PC-3 (cell line): Measurements from ENCODE around the gene LPIN1. TPM values are rescaled to one million over a fixed set of nuclear protein-coding genes. Genes with fewer than 3 reads are reported as not detected.
"Not testable (repeated sequence)": the region's sequence is repeated elsewhere in the genome, so short reads cannot be mapped to it uniquely, and the experiment has no call there.

Source experiments
- ATAC-seq: fragments of 200-7000 bp; cut with Tn5 transposase; 2 replicates; pipeline ENCODE4 v1.9.1; 2020; ENCODE audit warnings: mild to moderate bottlenecking, moderate library complexity
- BruUV-seq: library from RNA; stranded (reverse); fragments of 400-500 nt; replicated peaks from 2 replicates; lab custom pipeline; 2021; lab: Mats Ljungman, UMichigan
- CTCF ChIA-PET: fragments of 300-600 bp; sonication (Branson Sonifier 250); formaldehyde crosslinking; loops from one replicate; lab custom pipeline; 2022; ENCODE audit warnings: antibody characterized with exemption; lab: Charles Lee
- POLR2A ChIA-PET: fragments of 300-600 bp; sonication (Branson Sonifier 250); formaldehyde crosslinking; loops from one replicate; lab custom pipeline; 2022; ENCODE audit warnings: antibody characterized with exemption; ENCODE audit not compliant: unreplicated experiment; lab: Charles Lee
- DNase-seq: peaks from one replicate; pipeline ENCODE4 v3.0.0-alpha.2; 2015
- H2AFZ ChIP-seq: fragments of 300-600 bp; sonication (generic); 2 replicates; pipeline ENCODE4 v1.6.0; 2016; ENCODE audit warnings: antibody characterized with exemption, low read length
- H3F3A ChIP-seq: fragments of 300-600 bp; sonication (generic); one replicate; pipeline ENCODE4 v1.6.0; 2017; ENCODE audit warnings: antibody characterized with exemption, low read length, control low read depth, mild to moderate bottlenecking; ENCODE audit not compliant: unreplicated experiment
- H3K27ac ChIP-seq: fragments of 300-600 bp; sonication (generic); 2 replicates; pipeline ENCODE4 v1.5.1; 2016; ENCODE audit warnings: mild to moderate bottlenecking, low read length
- H3K27me3 ChIP-seq: fragments of 300-600 bp; sonication (generic); 2 replicates; pipeline ENCODE4 v1.6.1; 2016; ENCODE audit warnings: low read length, mixed read lengths
- H3K36me3 ChIP-seq: fragments of 300-600 bp; sonication (generic); 2 replicates; pipeline ENCODE4 v1.6.1; 2016; ENCODE audit warnings: low read depth, mixed run types, low read length, mixed read lengths
- H3K4me1 ChIP-seq: fragments of 300-600 bp; sonication (generic); 2 replicates; pipeline ENCODE4 v1.5.1; 2016; ENCODE audit warnings: low read length; ENCODE audit not compliant: insufficient read depth
- H3K4me2 ChIP-seq: fragments of 300-600 bp; sonication (generic); 2 replicates; pipeline ENCODE4 v1.6.0; 2016; ENCODE audit warnings: low read length
- H3K4me3 ChIP-seq: fragments of 300-600 bp; sonication (generic); 2 replicates; pipeline ENCODE4 v1.5.1; 2016; ENCODE audit warnings: mild to moderate bottlenecking, low read length, mixed read lengths
- H3K79me2 ChIP-seq: fragments of 300-600 bp; sonication (generic); 2 replicates; pipeline ENCODE4 v1.6.1; 2017; ENCODE audit warnings: low read length, mixed read lengths
- H3K9ac ChIP-seq: fragments of 300-600 bp; sonication (generic); 2 replicates; pipeline ENCODE4 v1.6.0; 2016; ENCODE audit warnings: mild to moderate bottlenecking, low read length
- H3K9me2 ChIP-seq: fragments of 300-600 bp; sonication (generic); replicated peaks from 2 replicates; pipeline ENCODE4 v1.6.1; 2016; ENCODE audit warnings: mixed run types, low read length, mixed read lengths
- H3K9me3 ChIP-seq: fragments of 300-600 bp; sonication (generic); 2 replicates; pipeline ENCODE4 v1.6.1; 2016; ENCODE audit warnings: low read length, mixed read lengths
- H4K20me1 ChIP-seq: fragments of 300-600 bp; sonication (generic); 2 replicates; pipeline ENCODE4 v1.6.1; 2016; ENCODE audit warnings: low read length, mixed read lengths
- CTCF ChIP-seq: fragments of 300-600 bp; sonication (generic); conservative IDR thresholded peaks from 2 replicates; pipeline ENCODE4 v1.5.1; 2017; ENCODE audit warnings: antibody characterized with exemption, low read depth, mild to moderate bottlenecking, low read length
- EZH2 ChIP-seq: fragments of 300-600 bp; sonication (generic); IDR thresholded peaks from one replicate; pipeline ENCODE4 v1.6.1; 2017; ENCODE audit warnings: antibody characterized with exemption, mild to moderate bottlenecking, low read length; ENCODE audit not compliant: unreplicated experiment
- EZH2phosphoT487 ChIP-seq: fragments of 300-600 bp; sonication (generic); IDR thresholded peaks from 2 replicates; pipeline ENCODE4 v1.6.1; 2018; ENCODE audit warnings: mild to moderate bottlenecking, antibody characterized with exemption, low read length, borderline replicate concordance
- intact Hi-C: fragments of 100-400 bp; cut with micrococcal nuclease; formaldehyde crosslinking; loops from 2 replicates; pipeline ENCODE4 v1.9.0; 2023
- total RNA-seq: library from RNA; depleted of rRNA; stranded (reverse); fragments of >200 nt; gene quantifications from 2 replicates; pipeline ENCODE4 v1.2.3, GENCODE V29; 2014

LPIN1 gene
- total RNA-seq, 1 experiment from 2014 or later: 40.9 TPM

DNA sequence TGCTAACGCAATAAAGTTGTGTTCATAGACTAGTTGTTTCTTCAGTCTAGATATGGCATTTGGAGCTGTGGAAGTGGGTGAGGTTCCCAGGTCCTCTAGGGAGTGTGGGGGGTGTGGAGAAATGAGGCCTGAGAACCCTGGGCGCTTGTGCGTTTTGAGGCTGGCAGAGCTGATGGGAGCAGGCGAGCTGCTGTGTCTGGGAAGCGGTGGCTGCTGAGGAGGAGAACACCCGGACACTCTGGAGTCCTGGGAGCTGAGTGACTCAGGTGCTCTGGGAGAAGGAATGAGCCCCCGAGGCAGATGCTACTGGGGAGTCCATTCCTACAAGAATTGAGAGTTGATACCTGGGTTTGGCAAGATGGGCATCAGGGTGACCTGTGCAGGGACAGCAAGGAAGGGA, 67.5 kb downstream of the LPIN1 start:
- Histone ChIP-seq H3K27ac (no peak overlapping the region), H2AFZ (no peak overlapping the region), H3K4me3 (no peak overlapping the region), H3F3A (no peaks in the 10 kb centered on the region), H3K4me2 (no peak overlapping the region), H3K9ac (no peak overlapping the region), H3K36me3 (peaks cover under 1% of the 10 kb centered on the region; the same call in 1 of the 2 replicates), H3K79me2 (no peaks in the 10 kb centered on the region), H3K4me1 (no peaks in the 10 kb centered on the region), H3K9me2 (no peaks in the 10 kb centered on the region), H3K27me3 (no peaks in the 10 kb centered on the region), H3K9me3 (no peaks in the 10 kb centered on the region), H4K20me1 (no peaks in the 10 kb centered on the region)
- no peak for TF ChIP-seq EZH2
- TF ChIP-seq CTCF: no peak
- no peak for TF ChIP-seq EZH2phosphoT487
- intact Hi-C loops: no loop called here
- no peak for DNase-seq
- no peak for ATAC-seq
- BruUV-seq: no TSS peak
- CTCF ChIA-PET: no interaction called here
- POLR2A ChIA-PET: no interaction called here

GRCh38 chr2:11814979-11815510, 68.6 kb downstream of the LPIN1 start:
- POLR2A ChIA-PET: no interaction called here
- H4K20me1 ChIP-seq: no peaks in the 10 kb centered on the region
- H2AFZ ChIP-seq: no peak overlapping the region
- H3K9ac ChIP-seq: no peak overlapping the region
- no peak for TF ChIP-seq EZH2
- no peak for TF ChIP-seq EZH2phosphoT487
- no peak for TF ChIP-seq CTCF
- no peak overlapping the region for H3K4me2 ChIP-seq
- H3K79me2 ChIP-seq: no peaks in the 10 kb centered on the region
- CTCF ChIA-PET: no interaction called here
- ATAC-seq: no peak
- no peaks in the 10 kb centered on the region for H3K4me1 ChIP-seq
- no peaks in the 10 kb centered on the region for H3K9me2 ChIP-seq
- BruUV-seq: no TSS peak
- H3K27ac ChIP-seq: no peak overlapping the region
- H3K36me3 ChIP-seq: peaks cover 12% of the 10 kb centered on the region
- no peaks in the 10 kb centered on the region for H3F3A ChIP-seq
- H3K9me3 ChIP-seq: no peaks in the 10 kb centered on the region
- intact Hi-C loops: no loop called here
- no peak for DNase-seq
- H3K27me3 ChIP-seq: no peaks in the 10 kb centered on the region
- H3K4me3 ChIP-seq: no peak overlapping the region

GRCh38 chr2:11816935-11817334, 70.5 kb downstream of the LPIN1 start:
- H4K20me1 ChIP-seq, intact Hi-C loops, DNase-seq, BruUV-seq, H3K9me3 ChIP-seq, H3K27me3 ChIP-seq, H3K9ac ChIP-seq, H3K27ac ChIP-seq, ATAC-seq, H3K4me1 ChIP-seq, CTCF ChIA-PET, POLR2A ChIA-PET, H3F3A ChIP-seq, H3K4me3 ChIP-seq, H3K9me2 ChIP-seq, H3K4me2 ChIP-seq, H2AFZ ChIP-seq, H3K79me2 ChIP-seq: not testable (repeated sequence)
- H3K36me3 ChIP-seq: peaks cover 29% of the 10 kb centered on the region
